K562 (cell line): Measurements from ENCODE around the gene RXRA. TPM values are rescaled to one million over a fixed set of nuclear protein-coding genes. Genes with fewer than 3 reads are reported as not detected.

Experiments used
- ATAC-seq: fragments of 200-7000 bp; cut with Tn5 transposase; 3 replicates; pipeline ENCODE4 v1.9.1; 2020; ENCODE audit warnings: moderate library complexity
- BruUV-seq: library from RNA; stranded (reverse); fragments of 400-500 nt; replicated peaks from 2 replicates; lab custom pipeline; 2021; lab: Mats Ljungman, UMichigan
- CTCF ChIA-PET: fragments of 300-600 bp; formaldehyde crosslinking; extraction: SDS; loops from one replicate; lab custom pipeline; 2021; ENCODE audit warnings: low intra/inter-chr PET ratio; lab: Yijun Ruan, JAX
- POLR2A ChIA-PET: fragments of 300-600, 350-650 bp; sonication (Branson Sonifier 250); formaldehyde crosslinking; extraction: SDS; loops from one replicate; lab custom pipeline; 2021; ENCODE audit warnings: antibody characterized with exemption, inconsistent platforms; lab: Yijun Ruan, JAX
- DNase-seq, 4 experiments: peaks; one replicate each; pipeline versions ENCODE4 v3.0.0 to v3.0.0-alpha.2; 2011 to 2018; ENCODE audit warnings: low spot score in 3 of 4, mixed read lengths in 3 of 4; ENCODE audit errors: extremely low read depth in 1 of 4
- FAIRE-seq: peaks from 2 replicates; lab custom pipeline; 2011; peaks lifted over from hg19 to GRCh38; lab: Jason Lieb, UNC
- H2AFZ ChIP-seq: 2 replicates; pipeline ENCODE4 v1.6.0; 2011; ENCODE audit warnings: low read depth, low read length, control low read depth, inconsistent platforms
- H3K27ac ChIP-seq: fragments of 200-600 bp; 3 replicates; pipeline ENCODE4 v1.8.0; 2011; ENCODE audit warnings: low read depth, mild to moderate bottlenecking, control low read depth, inconsistent platforms, low read length, moderate library complexity, mixed read lengths; ENCODE audit errors: extremely low read depth
- H3K27me3 ChIP-seq, 2 experiments: fragments of 300-600 bp in 1 of 2; 2 replicates in 1 of 2; 3 replicates in 1 of 2; pipeline versions ENCODE4 v1.6.0 to v1.8.0; 2011; ENCODE audit warnings: inconsistent platforms in 2 of 2, low read length in 2 of 2, mild to moderate bottlenecking in 1 of 2, mixed read lengths in 1 of 2, moderate library complexity in 1 of 2; ENCODE audit not compliant: control insufficient read depth in 2 of 2, insufficient read depth in 2 of 2
- H3K36me3 ChIP-seq: fragments of 300-600 bp; 3 replicates; pipeline ENCODE4 v1.8.0; 2011; ENCODE audit warnings: mild to moderate bottlenecking, low read length, inconsistent platforms; ENCODE audit not compliant: control insufficient read depth, insufficient read depth
- H3K4me1 ChIP-seq, 2 experiments: fragments of 200-600 bp in 1 of 2; replicated peaks in 1 of 2; 2 replicates in 1 of 2; 3 replicates in 1 of 2; pipeline versions ENCODE4 v1.5.1 to v1.8.0; 2011; ENCODE audit warnings: inconsistent platforms in 2 of 2, low read length in 2 of 2, mild to moderate bottlenecking in 1 of 2, mixed read lengths in 1 of 2, moderate library complexity in 1 of 2; ENCODE audit not compliant: control insufficient read depth in 2 of 2, insufficient read depth in 2 of 2
- H3K4me2 ChIP-seq: 2 replicates; pipeline ENCODE4 v1.6.1; 2011; ENCODE audit warnings: low read length, control low read depth, inconsistent platforms, mixed read lengths; ENCODE audit not compliant: insufficient read depth
- H3K4me3 ChIP-seq: fragments of 200-600 bp; sonication (generic), shearing (Covaris generic); 2 replicates; pipeline ENCODE4 v1.5.1; 2016; ENCODE audit warnings: control low read depth, inconsistent platforms
- H3K79me2 ChIP-seq: fragments of 200-600 bp; 3 replicates; pipeline ENCODE4 v1.8.0; 2011; ENCODE audit warnings: low read length, inconsistent platforms; ENCODE audit not compliant: control insufficient read depth, insufficient read depth
- H3K9ac ChIP-seq, 2 experiments: 2 replicates each; pipeline versions ENCODE4 v1.6.0 to v1.6.1; 2011; ENCODE audit warnings: low read depth in 2 of 2, low read length in 2 of 2, control low read depth in 1 of 2, inconsistent platforms in 1 of 2, mild to moderate bottlenecking in 1 of 2, mixed read lengths in 1 of 2; ENCODE audit not compliant: insufficient read depth in 1 of 2
- H3K9me1 ChIP-seq: one replicate; pipeline ENCODE4 v1.6.0; 2011; ENCODE audit warnings: inconsistent platforms, mild to moderate bottlenecking, low read length, moderate library complexity; ENCODE audit not compliant: control insufficient read depth, insufficient read depth
- H3K9me3 ChIP-seq: replicated peaks from 2 replicates; pipeline ENCODE4 v1.5.1; 2011; ENCODE audit warnings: low read depth, low read length, inconsistent platforms; ENCODE audit not compliant: control insufficient read depth, insufficient read depth
- H4K20me1 ChIP-seq: replicated peaks from 2 replicates; pipeline ENCODE4 v1.6.1; 2011; ENCODE audit warnings: low read length, inconsistent platforms, mixed read lengths; ENCODE audit not compliant: control insufficient read depth, insufficient read depth
- CHD4 ChIP-seq: fragments of 200-600 bp; sonication (generic); IDR thresholded peaks from 3 replicates; pipeline ENCODE4 v1.6.1; 2012; ENCODE audit warnings: low read depth, mild to moderate bottlenecking, mixed read lengths, low read length, inconsistent platforms; ENCODE audit not compliant: insufficient read depth, insufficient replicate concordance, poor library complexity, severe bottlenecking
- E2F8 ChIP-seq: fragments of 450-650 bp; IDR thresholded peaks from 2 replicates; pipeline ENCODE4 v1.7.1; 2018; ENCODE audit warnings: mild to moderate bottlenecking, low read depth; ENCODE audit not compliant: partially characterized antibody
- HDAC2 ChIP-seq: fragments of 450-650 bp; IDR thresholded peaks from 2 replicates; pipeline ENCODE4 v1.6.1; 2016; ENCODE audit warnings: mild to moderate bottlenecking
- RFX1 ChIP-seq: fragments of 450-650 bp; IDR thresholded peaks from 2 replicates; pipeline ENCODE4 v1.6.1; 2016; ENCODE audit warnings: mild to moderate bottlenecking, moderate library complexity
- RHOXF2B ChIP-seq: fragments of 250-450 bp; sonication (Bioruptor Pico); conservative IDR thresholded peaks from 2 replicates; pipeline ENCODE4 v1.5.1; 2021
- SIRT6 ChIP-seq: IDR thresholded peaks from one replicate; pipeline ENCODE4 v1.6.1; 2012; ENCODE audit warnings: low read depth, mild to moderate bottlenecking, control low read depth, inconsistent platforms, low read length, moderate library complexity
- SUPT5H ChIP-seq: fragments of 450-650 bp; IDR thresholded peaks from 2 replicates; pipeline ENCODE4 v1.6.1; 2016
- ZBTB1 ChIP-seq: sonication (generic); formaldehyde crosslinking; IDR thresholded peaks from 2 replicates; pipeline ENCODE4 v1.8.1; 2023; ENCODE audit warnings: missing genetic modification reagents, low read depth, mild to moderate bottlenecking, borderline replicate concordance
- ZNF609 ChIP-seq: sonication (generic); formaldehyde crosslinking; IDR thresholded peaks from 2 replicates; pipeline ENCODE4 v1.8.1; 2023; ENCODE audit warnings: missing genetic modification reagents, mild to moderate bottlenecking, borderline replicate concordance
- ZSCAN29 ChIP-seq: fragments of 450-650 bp; IDR thresholded peaks from 2 replicates; pipeline ENCODE4 v1.6.1; 2017
- WGBS: fragments of 100-300 bp; shearing (Covaris generic); methylation state at CpG from one replicate; pipeline ENCODE4 v1.1.6; 2016; ENCODE audit warnings: low coverage, mixed read lengths; ENCODE audit not compliant: insufficient coverage; ENCODE audit errors: missing lambda C conversion rate; 5-methylcytosine and 5-hydroxymethylcytosine counted together
- in situ Hi-C: fragments of 300-500 bp; cut with MboI; formaldehyde crosslinking; loops from 4 replicates; pipeline ENCODE4 v1.15.0; 2018; ENCODE audit warnings: inconsistent platforms, mixed read lengths
- intact Hi-C: fragments of 100-400 bp; cut with micrococcal nuclease; formaldehyde crosslinking; loops from 2 replicates; pipeline ENCODE4 v1.14.2; 2022
- polyA plus RNA-seq, 8 experiments: library from polyadenylated mRNA; depleted of rRNA in 4 of 8; stranded (reverse) in 5 of 8; unstranded in 3 of 8; fragments of >200 nt; fragmentation: Nextera tagmentation in 2 of 8; fragmentation: Illumina TruSeq in 1 of 8; extraction: Ambion mirVana in 2 of 8; extraction: Trizol in 1 of 8; gene quantifications; 2 replicates each; pipeline versions ENCODE4 v1.2.1 to v1.2.3, GENCODE V29; 2011 to 2014; ENCODE audit warnings: inconsistent platforms in 1 of 8, missing spikeins in 1 of 8
- total RNA-seq, 7 experiments: library from RNA; depleted of rRNA in 6 of 7; stranded (reverse); fragments of >200 nt in 6 of 7; fragmentation: Illumina TruSeq in 2 of 7; extraction: Trizol in 2 of 7; gene quantifications; 2 replicates each; pipeline versions ENCODE4 v1.2.1 to v1.2.3, GENCODE V29; 2011 to 2021; ENCODE audit warnings: low replicate concordance in 1 of 7

RXRA gene
- total and polyA plus RNA-seq, 9 of the 15 experiments (the other 6 are each of a cell fraction or from before 2014, with no cell fraction given): 0.35 to 23.6 (median 4.6) TPM

GRCh38 chr9:134485653-134486052, 159.4 kb downstream of the RXRA start:
- no peaks in the 10 kb centered on the region for H3K9me1 ChIP-seq
- no peak for FAIRE-seq
- H3K9me3 ChIP-seq: no peaks in the 10 kb centered on the region
- in situ Hi-C loops (no loop called here), intact Hi-C loops (no loop called here)
- no peaks in the 10 kb centered on the region for H3K79me2 ChIP-seq
- CTCF ChIA-PET: no interaction called here
- no peaks in the 10 kb centered on the region; the same call in none of the 2 replicates for H4K20me1 ChIP-seq
- no peak for ATAC-seq
- no peaks in the 10 kb centered on the region for H3K36me3 ChIP-seq
- H3K4me1 ChIP-seq: no peaks in the 10 kb centered on the region
- no TSS peak for BruUV-seq
- DNase-seq: no peak
- 0% methylated on average over 8 of the region's 8 CpGs for WGBS
- POLR2A ChIA-PET: no interaction called here
- H3K27me3 ChIP-seq: peaks cover 35 to 89% of the 10 kb centered on the region in 2 experiments
- no peak overlapping the region for H2AFZ ChIP-seq
- no peak overlapping the region for H3K27ac ChIP-seq
- no peak overlapping the region for H3K4me3 ChIP-seq
- no peak overlapping the region for H3K4me2 ChIP-seq
- no peak overlapping the region for H3K9ac ChIP-seq
- TF ChIP-seq ZSCAN29: no peak
- TF ChIP-seq SUPT5H: no peak
- TF ChIP-seq E2F8: no peak
- no peak for TF ChIP-seq HDAC2
- TF ChIP-seq ZBTB1 (CRISPR knock-in tag): no peak
- TF ChIP-seq RHOXF2B (CRISPR knock-in tag): no peak
- TF ChIP-seq RFX1: no peak
- TF ChIP-seq ZNF609 (CRISPR knock-in tag): no peak
- no peak for TF ChIP-seq SIRT6
- TF ChIP-seq CHD4: no peak
